ENCODE results near the gene TBCCD1. TPM values are rescaled to one million over a fixed set of nuclear protein-coding genes. Genes with fewer than 3 reads are reported as not detected.

The TBCCD1 gene
- 17.8 and 19.7 TPM in 2 replicates for total RNA-seq (2012; rRNA removed)
- 6.5 and 7.9 TPM in 2 replicates for polyA plus RNA-seq (2012; rRNA removed)
- polyA plus RNA-seq (2012; cell fraction: cytosol; rRNA removed) = 3.5 and 3.7 TPM in 2 replicates
- polyA plus RNA-seq (2012; cell fraction: nucleus; rRNA removed; ENCODE audit: low replicate concordance) = 4.8 and 20.3 TPM in 2 replicates
- percentile 54 among the genes with signal in this experiment for Bru-seq, nascent RNA
- percentile 55 among the genes with signal in this experiment for BruChase-seq, experiment 1, labeled RNA remaining after a 6-hour chase
- percentile 57 among the genes with signal in this experiment for BruChase-seq, experiment 2, labeled RNA remaining after a 2-hour chase
- long read RNA-seq, transcript TBCCD1-201 (8 exons, 2,441 nt) = major isoform, 15 of 21 reads
- long read RNA-seq, partial matches to known transcripts = 1 of 21 reads
- long read RNA-seq, other reads (novel, unspliced or antisense) = 5 of 21 reads

- Histone ChIP-seq H3K9me1 (ENCODE audit: insufficient read depth, low read length) (0 out of 2 replicates have a peak, but pooled peaks cover 2% of the 10 kb centered on the region), H4K5ac (ENCODE audit: low read depth, low read length) (peak within 1 kb of the TSS; percentile 64), H3K36me3 (ENCODE audit: control insufficient read depth, insufficient read depth, low read length) (no peaks in the 10 kb centered on the region; the same call in 1 of the 2 replicates), H3K56ac (ENCODE audit: extremely low read depth, insufficient read depth, low read length) (peak within 1 kb of the TSS; percentile 87), H3K9me3 (ENCODE audit: control insufficient read depth, insufficient read depth, low read length) (no peaks in the 10 kb centered on the region), H2BK15ac (ENCODE audit: low read depth, low read length) (no peak within 1 kb of the TSS; the same call in 2 of the 3 replicates), H3K18ac (ENCODE audit: low read depth, low read length) (peak within 1 kb of the TSS; percentile 22), H3K27ac (ENCODE audit: insufficient read depth, low read length) (peak within 1 kb of the TSS; percentile 75), H2AFZ (replicated peaks; ENCODE audit: low read length, poor library complexity) (peak within 1 kb of the TSS; percentile 97), H2AK9ac (replicated peaks; ENCODE audit: low read depth, low read length, poor library complexity) (peak within 1 kb of the TSS; percentile 90), H2BK120ac (ENCODE audit: low read depth, low read length) (peak within 1 kb of the TSS; percentile 53; the same call in 1 of the 2 replicates), H2BK5ac (ENCODE audit: low read depth, low read length, poor library complexity, severe bottlenecking) (peak within 1 kb of the TSS; percentile 50), H3K4me3 (ENCODE audit: insufficient read depth, low read depth, low read length) (peak within 1 kb of the TSS; percentile 87), H2BK20ac (ENCODE audit: low read depth, low read length) (no peak within 1 kb of the TSS), H3K27me3 (ENCODE audit: control insufficient read depth, insufficient read depth, low read length) (no peaks in the 10 kb centered on the region), H4K8ac (ENCODE audit: low read depth in 2 of 2, low read length in 2 of 2) (peak within 1 kb of the TSS; percentile 98 to 99), H2AK5ac (ENCODE audit: low read depth, low read length) (no peak within 1 kb of the TSS), H4K20me1 (ENCODE audit: insufficient read depth, low read length) (no peaks in the 10 kb centered on the region), H3K4me1 (ENCODE audit: control insufficient read depth, insufficient read depth, low read length) (peaks cover 6% of the 10 kb centered on the region; the same call in 1 of the 2 replicates), H3K4ac (ENCODE audit: low read depth, low read length) (peak within 1 kb of the TSS; percentile 76), H3K23ac (ENCODE audit: low read depth, low read length) (peak within 1 kb of the TSS; percentile 97), H4K91ac (ENCODE audit: insufficient read depth, low read depth, low read length) (peak within 1 kb of the TSS; percentile 87), H3K14ac (replicated peaks; ENCODE audit: low read depth, low read length) (peak within 1 kb of the TSS; percentile 71), H3K4me2 (ENCODE audit: low read depth, low read length) (peak within 1 kb of the TSS; percentile 94), H3K79me1 (ENCODE audit: low read depth in 1 of 2, low read length in 2 of 2) (peaks cover 19 to 36% of the 10 kb centered on the region in 2 experiments), H3K9ac (ENCODE audit: low read depth, low read length) (peak within 1 kb of the TSS; percentile 88)
- dilution Hi-C loops (cut with HindIII; ENCODE audit: low sequenced_read_pairs, unreplicated experiment) (no loop called here), intact Hi-C loops (cut with micrococcal nuclease) (loop anchor here (1.0 to 5.0 kb wide), 2 partner anchors 254 to 460 kb away; partner anchors contain the start of gene ETV5), in situ Hi-C loops (cut with MboI; ENCODE audit: low sequenced_read_pairs) (no loop called here)
- BruUV-seq (replicated peaks) = no TSS peak
- TF ChIP-seq BHLHE40 (IDR thresholded peaks at IDR 0.05; ENCODE audit: low read depth, low read length) = 0 out of 2 replicates have a peak, but pooled peaks have one; percentile 23
- peak; percentile 79 for TF ChIP-seq MXI1 (IDR thresholded peaks at IDR 0.05; ENCODE audit: borderline replicate concordance, low read depth, low read length)
- TF ChIP-seq POLR2A (IDR thresholded peaks at IDR 0.05; ENCODE audit: low read depth, low read length) = peak; percentile 71; the same call in 1 of the 2 replicates
- no peak for TF ChIP-seq SMC3 (IDR thresholded peaks at IDR 0.05; ENCODE audit: low read depth, low read length)
- TF ChIP-seq, protein P1, sequence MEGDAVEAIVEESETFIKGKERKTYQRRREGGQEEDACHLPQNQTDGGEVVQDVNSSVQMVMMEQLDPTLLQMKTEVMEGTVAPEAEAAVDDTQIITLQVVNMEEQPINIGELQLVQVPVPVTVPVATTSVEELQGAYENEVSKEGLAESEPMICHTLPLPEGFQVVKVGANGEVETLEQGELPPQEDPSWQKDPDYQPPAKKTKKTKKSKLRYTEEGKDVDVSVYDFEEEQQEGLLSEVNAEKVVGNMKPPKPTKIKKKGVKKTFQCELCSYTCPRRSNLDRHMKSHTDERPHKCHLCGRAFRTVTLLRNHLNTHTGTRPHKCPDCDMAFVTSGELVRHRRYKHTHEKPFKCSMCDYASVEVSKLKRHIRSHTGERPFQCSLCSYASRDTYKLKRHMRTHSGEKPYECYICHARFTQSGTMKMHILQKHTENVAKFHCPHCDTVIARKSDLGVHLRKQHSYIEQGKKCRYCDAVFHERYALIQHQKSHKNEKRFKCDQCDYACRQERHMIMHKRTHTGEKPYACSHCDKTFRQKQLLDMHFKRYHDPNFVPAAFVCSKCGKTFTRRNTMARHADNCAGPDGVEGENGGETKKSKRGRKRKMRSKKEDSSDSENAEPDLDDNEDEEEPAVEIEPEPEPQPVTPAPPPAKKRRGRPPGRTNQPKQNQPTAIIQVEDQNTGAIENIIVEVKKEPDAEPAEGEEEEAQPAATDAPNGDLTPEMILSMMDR (conservative IDR thresholded peaks at IDR 0.05; ENCODE audit: low read depth, low read length) = no peak
- no peak for TF ChIP-seq CEBPB (IDR thresholded peaks at IDR 0.05; ENCODE audit: low read depth, low read length)
- DNase-seq = peak; percentile 83
- WGBS, 2 experiments (ENCODE audit: extremely low coverage in 2 of 2, insufficient read length in 1 of 2) = 1% methylated on average over 28 of the region's 66 CpGs; no CpG with 5 or more reads in 1 of the 2 experiments
- CTCF ChIA-PET = interaction anchor here (1.4 kb wide), 1 partner anchor 42 kb away, joined by 3 read pairs; no protein-coding TSS in a partner anchor
- peak; percentile 73 for ATAC-seq (ENCODE audit: low read depth)
- POLR2A ChIA-PET (ENCODE audit: unreplicated experiment) = no interaction called here
These were observed at the start of gene TBCCD1 for GRCh38 chr3:186567072-186567921. TSS of gene TBCCD1 (minus strand) at chr3:186567339. CDS start at chr3:186564329, 3,010 bp downstream.

Measured in IMR-90 (cell line).